ENCODE data around the gene CERS6.

The CERS6 gene

DNA sequence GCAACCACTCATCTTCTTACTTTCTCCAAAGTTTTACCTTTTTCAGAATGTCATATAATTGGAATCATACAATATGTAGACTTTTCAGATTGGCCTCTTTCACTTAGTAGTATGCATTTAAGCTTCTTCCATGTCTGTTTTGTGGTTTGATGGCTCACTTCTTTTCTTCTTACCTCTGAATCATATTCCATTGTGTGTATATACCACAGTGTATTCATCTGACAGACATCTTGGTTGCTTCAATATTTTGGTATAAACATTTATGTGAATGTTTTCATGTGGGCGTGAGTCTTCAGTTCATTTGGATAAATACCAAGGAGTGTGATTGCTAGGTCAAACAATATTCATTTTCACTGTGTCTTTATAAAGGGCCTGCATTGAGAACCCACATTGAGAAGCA is 210.3 kb downstream of the CERS6 start:
- no peak for DNase-seq (ENCODE audit: low read depth, low spot score)

GRCh38 chr2:168667156-168667555 is 211.1 kb downstream of the CERS6 start:
- DNase-seq (ENCODE audit: low read depth, low spot score), result no peak

DNA sequence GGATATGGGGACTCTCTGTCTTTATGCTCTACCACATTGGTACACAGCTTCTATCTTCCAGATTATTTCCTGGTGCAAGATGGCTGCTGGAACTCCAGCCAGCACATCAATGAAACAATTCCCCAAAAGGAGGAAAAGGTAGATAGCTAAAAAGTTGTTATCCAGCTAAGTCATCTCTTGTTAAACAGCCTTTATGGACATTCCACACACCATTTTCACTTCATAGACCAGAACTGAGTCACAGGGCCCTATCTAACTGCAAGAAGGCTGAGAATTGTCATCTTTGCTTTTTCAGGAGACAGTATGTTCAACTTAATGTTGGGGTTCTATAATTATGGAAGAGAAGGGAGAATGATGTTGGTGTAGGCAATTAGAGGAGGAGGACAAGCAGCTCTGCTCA is 213.1 kb downstream of the CERS6 start:
- no peak for DNase-seq (ENCODE audit: low read depth, low spot score)

DNA sequence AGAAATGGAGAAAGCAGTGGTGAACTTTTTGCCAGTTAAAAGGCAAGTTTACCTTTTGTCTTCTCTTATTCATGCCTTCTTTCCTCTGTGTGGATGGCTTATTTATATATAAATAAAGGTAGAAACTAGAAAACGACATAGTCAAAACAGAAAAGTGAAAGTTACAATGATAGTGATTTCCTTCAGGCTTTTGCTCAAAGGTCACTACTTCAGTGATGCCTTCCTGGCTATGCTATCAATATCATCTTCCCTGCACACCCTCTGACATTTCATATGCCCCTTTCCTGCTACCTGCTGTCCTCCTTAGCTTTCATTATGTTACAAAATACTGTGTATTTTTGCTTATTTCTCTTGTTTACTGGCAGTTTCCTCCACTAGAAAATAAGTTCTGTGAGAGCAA is 214.4 kb downstream of the CERS6 start:
- DNase-seq (ENCODE audit: low read depth, low spot score), result no peak

DNA sequence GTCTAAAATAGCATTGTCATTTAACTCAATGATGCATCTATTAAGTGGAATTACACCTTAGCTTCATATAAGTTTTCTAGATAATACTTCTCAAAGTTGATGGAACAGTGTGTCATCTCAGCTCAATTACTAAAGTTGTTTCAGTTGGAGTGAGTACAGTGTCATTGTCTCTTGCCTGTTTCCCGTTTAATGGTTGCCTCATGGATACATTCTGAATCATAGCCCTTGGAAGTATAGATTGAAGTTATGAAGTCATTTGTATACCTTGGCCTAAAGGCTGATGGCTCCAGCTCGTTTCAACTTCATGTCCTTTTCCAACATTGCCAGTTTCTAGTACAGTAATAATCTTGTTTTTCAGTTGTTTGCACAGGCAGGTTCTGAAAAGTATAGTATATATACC is 215.9 kb downstream of the CERS6 start:
- no peak for DNase-seq (ENCODE audit: low read depth, low spot score)

- DNase-seq (ENCODE audit: low read depth, low spot score), result no peak
Observed at GRCh38 chr2:168673265-168674189, 217.5 kb downstream of the CERS6 start.

GRCh38 chr2:168678153-168678853 is 222.2 kb downstream of the CERS6 start:
- no peak for DNase-seq (ENCODE audit: low read depth, low spot score)

GRCh38 chr2:168679081-168679480 is 223.0 kb downstream of the CERS6 start:
- DNase-seq (ENCODE audit: low read depth, low spot score), result no peak

- DNase-seq (ENCODE audit: low read depth, low spot score), result no peak
Observed at GRCh38 chr2:168679741-168680310, 223.8 kb downstream of the CERS6 start.

DNA sequence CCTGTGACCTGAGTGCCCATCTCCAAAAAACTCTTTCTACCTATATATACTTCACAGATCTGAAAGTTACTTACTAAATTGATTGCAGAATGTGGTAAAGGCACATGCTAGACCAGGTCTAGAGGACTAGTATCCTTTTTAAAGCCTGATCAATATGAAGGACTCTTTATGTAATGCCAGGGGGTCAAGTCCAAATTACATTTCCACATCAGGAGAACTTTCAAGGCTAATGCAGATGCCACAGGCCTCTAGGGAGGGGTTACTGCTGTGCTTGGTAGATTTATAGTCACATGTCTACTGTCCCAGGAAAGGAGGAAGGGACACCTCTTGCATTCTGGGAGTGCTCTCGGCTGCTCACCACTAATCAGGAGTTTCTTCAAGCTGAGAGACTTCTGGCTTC is 227.9 kb downstream of the CERS6 start:
- DNase-seq (ENCODE audit: low read depth, low spot score), result no peak

DNA sequence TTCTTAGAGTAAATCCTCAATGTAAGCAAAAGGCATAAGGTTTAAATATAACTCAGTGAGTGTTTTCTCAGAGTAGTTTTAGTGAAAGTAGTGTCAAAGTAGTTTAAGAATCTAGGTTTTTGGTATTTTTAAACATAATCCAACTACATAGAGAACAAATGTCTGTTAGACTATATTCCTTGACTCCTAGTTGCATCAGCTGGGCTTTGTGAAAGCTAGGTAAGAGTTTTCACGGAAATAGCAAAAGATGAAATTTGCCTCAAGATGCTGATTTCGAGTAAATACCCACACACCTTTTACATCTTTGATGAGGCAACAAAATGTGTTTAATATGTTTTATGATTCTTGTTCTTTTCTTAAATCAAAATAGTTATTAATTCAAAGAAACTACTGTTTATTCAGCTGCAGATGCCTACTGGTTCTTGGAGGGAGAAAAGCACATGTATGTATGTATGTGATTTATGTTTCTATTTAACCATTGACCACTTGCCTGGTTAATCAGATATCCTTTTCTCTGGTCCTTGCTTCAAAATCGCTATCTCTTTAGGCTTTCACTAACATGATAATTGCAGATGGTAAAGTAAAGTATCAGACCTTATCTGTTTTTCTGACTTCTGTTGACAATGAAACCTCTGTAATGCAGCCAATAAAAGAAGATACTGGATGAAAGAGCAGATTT is 229.0 kb downstream of the CERS6 start:
- DNase-seq (ENCODE audit: low read depth, low spot score), result no peak

DNA sequence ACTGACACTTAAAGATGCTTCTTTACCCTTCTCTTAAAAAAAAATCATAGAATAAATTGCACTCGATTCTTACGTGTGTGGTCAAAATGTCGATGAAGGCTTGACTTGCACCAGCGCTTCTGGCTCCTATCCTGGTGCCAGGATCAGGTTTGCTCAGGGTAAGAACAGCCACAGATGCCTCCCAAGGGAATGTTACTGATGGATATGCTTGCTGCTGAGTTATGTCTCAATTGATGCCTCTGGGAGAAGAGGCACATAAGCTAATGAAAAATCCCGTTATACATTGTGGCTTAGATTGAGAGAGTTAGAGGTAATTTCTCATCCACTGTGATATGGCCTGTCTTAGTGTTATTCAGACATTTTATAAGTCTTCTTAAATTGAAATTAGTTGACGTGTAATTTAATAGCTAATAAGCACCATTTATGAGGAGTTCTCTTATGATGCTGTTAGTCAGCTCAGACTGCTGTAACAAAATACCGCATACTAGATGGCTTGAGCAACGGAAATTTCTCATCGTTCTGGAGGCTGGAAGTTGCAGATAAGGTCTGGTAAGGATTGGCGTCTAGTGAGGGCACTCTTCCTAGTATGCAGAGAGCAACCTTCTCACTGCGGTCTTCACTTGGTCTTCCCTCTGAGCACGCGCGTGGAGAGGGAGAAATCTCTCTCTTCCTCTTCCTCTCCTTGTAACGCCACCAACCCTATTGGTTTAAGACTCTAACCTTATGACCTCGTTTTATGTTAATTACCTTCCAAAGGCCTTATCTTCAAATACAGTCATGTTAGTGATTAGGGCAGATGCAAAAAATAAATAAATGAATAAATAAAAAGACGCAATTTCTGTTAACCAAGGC is 229.8 kb downstream of the CERS6 start:
- DNase-seq (ENCODE audit: low read depth, low spot score), result no peak

DNA sequence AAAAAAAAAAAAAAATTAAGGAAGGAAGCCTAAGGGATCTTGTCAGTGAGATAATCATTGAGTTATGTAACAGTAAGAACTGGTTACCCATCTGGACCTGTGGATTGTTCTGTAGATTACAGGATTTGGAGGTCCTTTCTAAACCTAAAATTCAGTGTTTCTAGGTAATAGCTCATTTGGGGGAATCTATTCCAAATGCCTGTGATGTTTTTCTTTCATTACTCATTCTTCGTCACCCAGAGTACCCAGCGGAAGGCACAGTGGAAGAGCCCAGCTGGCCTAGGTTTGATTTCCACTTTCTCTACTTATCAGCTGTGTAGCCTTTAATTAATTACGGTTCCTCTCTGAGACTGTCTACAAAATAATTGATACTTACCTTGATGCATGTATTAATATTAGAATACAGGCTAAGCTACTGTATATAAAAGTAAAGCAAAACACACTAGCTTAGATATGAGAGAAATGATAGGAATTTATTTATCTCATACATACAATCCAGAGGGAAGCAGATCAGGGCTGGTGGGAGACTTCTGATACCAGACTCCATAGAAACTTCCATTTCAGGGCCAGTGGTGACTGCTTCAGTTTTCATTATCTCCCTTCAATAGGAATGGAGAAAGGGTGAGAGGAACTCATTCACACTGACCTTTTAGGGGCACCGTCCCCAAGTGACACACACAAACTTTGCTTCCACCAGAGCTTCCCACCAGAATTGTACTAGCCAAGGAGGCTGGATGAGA is 230.6 kb downstream of the CERS6 start:
- no peak for DNase-seq (ENCODE audit: low read depth, low spot score)

DNA sequence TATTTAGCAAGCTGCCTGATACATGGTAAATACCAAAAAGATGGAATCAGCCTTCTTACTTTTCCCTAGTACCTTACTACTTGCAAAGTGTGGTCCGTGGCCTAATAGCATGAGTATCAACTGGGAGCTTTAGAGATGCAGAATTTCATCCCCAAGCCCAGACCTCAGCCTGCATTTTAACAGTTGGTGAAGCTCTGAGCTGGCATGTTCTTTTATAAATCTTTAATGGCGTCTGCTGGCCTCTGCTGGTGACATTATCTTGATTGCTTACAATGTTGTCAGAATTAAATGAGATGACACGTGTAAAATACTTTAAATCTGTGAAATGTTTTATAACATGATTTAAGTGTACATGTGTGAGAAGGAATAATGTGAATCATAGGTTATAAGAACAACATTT is 231.2 kb downstream of the CERS6 start:
- no peak for DNase-seq (ENCODE audit: low read depth, low spot score)

DNA sequence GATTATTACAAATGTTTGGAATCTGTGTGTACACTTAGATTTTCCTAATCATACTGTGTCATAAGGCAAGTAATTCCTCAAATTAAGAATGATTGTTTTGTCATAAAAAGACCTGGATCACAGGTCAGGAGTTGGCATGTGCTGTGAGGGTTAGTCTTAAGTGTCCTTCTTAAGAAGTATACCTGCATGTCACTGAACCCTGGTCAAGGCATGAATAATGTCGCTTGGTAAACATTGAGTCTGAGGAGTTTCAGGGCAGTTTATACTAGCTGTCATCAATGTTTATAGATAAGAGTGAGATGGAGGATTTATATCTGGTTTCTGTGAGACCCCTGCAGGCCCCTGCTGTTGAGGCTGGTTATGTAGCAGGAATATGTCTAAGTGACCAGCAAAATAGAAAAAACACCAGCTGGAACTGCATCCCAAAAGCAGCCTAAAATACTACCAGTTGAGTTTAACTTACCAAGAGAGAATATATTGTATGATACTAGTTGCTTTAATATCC is 234.4 kb downstream of the CERS6 start:
- DNase-seq (ENCODE audit: low read depth, low spot score), result no peak

DNA sequence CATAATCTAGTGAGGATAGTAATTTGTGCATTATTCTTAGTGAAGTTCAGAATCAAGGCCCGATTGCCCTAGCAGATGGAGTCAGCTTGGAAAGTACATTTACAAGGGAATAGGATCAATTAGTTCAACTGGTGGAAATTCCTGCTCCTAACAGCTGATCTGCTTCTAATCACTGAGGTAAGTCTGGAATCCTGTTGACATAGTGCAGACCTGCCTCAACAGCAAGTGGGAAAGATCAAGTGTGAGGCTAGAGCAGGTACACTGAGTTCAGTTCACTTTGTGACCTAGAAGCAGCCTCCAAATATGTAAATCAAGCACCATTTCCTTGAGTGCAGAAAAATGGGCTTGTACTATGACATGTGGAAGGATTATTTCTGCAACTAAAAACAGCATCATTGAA is 235.1 kb downstream of the CERS6 start:
- no peak for DNase-seq (ENCODE audit: low read depth, low spot score)

- DNase-seq (ENCODE audit: low read depth, low spot score), result no peak
Observed at GRCh38 chr2:168692132-168692744, 236.2 kb downstream of the CERS6 start.

GRCh38 chr2:168694173-168694572 is 238.1 kb downstream of the CERS6 start:
- no peak for DNase-seq (ENCODE audit: low read depth, low spot score)

- no peak for DNase-seq (ENCODE audit: low read depth, low spot score)
Observed at GRCh38 chr2:168694866-168695265, 238.8 kb downstream of the CERS6 start.

DNA sequence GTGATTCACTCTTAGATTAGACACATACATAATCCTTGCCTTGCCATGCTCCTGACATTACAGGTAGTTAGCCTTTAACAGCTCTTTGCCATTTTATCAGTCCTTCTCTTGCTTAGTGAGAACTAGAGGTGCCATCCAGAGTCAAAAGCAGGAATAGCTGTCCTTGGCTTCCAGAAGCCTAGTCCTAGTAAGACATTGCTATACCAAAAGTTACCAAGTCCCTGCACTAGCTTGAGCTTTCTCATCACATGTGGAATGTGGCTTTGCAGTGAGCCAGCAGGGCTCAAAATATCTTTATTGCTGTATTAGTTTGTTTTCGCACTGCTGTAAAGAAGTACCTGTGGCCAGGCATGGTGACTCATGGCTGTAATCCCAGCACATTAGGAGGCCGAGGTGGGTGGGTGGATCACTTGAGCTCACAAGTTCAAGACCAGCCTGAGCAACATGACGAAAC is 241.6 kb downstream of the CERS6 start:
- DNase-seq (ENCODE audit: low read depth, low spot score), result no peak
